CD4-positive, alpha-beta T cell treated with Interleukin-6 for 4 hours (primary cell): ENCODE measurements around the gene B3GNT2.
"Not testable (repeated sequence)": the region's sequence is repeated elsewhere in the genome, so short reads cannot be mapped to it uniquely, and the experiment has no call there.

Experiments used
- DNase-seq: peaks from one replicate; pipeline ENCODE4 v3.0.0-alpha.2; 2020; ENCODE audit warnings: mixed read lengths

B3GNT2 gene

GRCh38 chr2:62195421-62196277 lies at the start of gene B3GNT2:
B3GNT2 (plus strand) TSS chr2:62196115; CDS start chr2:62222221, 26,106 bp downstream.
- peak; percentile 89 for DNase-seq

DNA sequence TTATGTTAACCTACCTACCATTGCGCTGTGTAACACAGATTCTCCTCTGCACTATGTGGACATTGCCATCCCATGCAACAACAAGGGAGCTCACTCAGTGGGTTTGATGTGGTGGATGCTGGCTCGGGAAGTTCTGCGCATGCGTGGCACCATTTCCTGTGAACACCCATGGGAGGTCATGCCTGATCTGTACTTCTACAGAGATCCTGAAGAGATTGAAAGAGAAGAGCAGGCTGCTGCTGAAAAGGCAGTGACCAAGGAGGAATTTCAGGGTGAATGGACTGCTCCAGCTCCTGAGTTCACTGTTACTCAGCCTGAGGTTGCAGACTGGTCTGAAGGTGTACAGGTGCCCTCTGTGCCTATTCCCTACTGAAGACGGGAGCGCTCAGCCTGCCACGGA lies 49.1 kb upstream of the B3GNT2 start:
- DNase-seq, result not testable (repeated sequence)

- DNase-seq, result no peak
Observed at GRCh38 chr2:62147610-62148301, 48.2 kb upstream of the B3GNT2 start.

GRCh38 chr2:62149708-62150107 lies 46.2 kb upstream of the B3GNT2 start:
- no peak for DNase-seq

DNA sequence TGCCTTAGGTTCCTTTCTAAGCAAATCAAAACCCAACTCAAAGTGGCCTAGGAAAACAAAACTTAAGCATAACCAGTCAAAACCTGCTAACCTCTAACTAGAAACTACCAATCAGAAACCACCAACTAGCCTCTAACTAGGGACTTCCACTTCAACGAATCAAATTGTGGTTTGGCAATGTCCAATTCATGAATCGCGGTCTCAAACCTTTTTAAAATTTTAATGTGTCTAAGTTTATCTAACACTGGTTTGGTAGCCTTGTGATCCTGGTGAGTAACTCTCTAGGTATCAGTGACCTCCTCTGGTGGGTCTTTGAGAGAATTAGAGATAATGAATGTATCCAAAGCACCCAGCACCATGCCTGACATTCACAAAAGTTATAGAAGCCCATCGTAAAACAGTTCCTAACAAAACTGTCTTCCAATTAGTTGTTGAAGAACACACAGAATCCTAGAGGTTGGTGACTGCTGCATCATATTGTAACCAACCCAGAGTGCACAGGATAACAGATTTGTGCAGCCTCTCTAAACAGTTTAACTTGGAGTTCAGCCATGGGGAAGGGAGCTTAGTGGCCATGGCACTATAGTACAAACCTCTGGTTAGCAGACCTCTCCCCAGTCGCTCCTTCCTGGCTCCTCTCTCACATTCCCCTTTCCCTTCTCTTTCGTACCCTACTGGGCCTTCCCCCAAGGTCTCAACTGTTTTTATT lies 45.2 kb upstream of the B3GNT2 start:
- DNase-seq, result no peak

DNA sequence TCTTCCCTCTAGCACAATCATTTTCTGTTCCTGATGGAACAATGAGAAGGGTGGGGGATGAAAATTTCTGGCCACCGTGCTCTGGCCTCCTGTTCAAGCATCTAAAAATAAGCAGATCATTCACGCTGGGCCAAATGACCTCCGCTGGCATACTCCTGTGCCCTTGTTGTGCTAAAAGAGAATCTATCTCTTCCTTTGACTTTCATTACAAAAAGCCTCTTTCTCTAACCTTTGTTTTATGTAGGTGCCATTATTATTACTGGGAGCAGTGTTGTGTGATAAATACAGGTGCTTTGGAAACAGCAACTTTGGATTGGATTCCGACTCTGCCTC lies 44.6 kb upstream of the B3GNT2 start:
- DNase-seq, result no peak

DNA sequence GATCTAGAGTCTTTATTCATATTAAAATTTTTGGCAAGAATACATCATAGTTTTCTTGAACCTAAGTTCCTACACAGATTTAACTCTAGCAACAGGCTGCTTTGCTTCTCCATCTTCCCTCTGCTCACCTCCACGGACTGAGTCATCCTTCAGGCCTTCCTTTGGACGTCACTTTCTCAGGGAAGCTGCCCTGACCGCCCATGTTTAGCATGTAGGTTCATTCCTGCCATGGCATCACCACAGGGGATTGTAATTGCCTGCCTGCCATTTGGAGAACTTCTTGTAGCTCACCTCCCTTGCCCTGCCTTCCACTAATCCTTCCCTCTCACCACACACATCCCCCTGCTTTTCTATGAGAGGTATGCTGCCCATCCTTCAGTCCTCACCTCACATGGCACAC lies 43.9 kb upstream of the B3GNT2 start:
- no peak for DNase-seq

DNA sequence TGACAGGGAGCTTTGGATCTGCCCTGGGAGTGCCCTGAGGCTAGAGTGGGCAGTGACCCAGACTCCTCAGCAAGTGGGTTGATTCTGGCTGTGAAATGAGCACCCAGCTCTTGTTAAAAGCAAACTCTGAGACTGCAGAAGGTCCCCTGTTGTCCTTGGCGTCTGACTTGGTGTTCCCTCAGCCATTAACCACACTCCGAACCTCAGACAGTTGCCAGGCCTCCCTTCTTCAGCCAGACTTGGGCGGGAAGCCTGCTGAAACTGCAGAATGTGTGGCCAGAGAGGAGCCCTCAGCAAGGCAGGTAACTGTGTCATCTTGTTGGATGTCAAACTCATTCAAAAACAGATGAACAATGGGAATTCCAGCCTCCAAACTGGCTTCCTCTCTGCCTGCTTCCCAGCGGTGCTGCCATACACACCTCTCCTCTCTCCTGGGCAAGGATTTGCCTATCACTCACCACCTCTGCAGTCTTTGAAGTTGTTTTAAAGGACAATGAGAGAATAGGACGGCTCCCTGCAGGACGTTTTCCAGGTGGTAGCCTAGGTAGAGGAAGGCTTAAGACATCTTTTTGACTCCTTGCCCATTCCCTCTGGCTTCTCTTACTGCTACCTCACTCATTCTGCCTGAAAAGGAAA lies 38.9 kb upstream of the B3GNT2 start:
- DNase-seq, result no peak

DNA sequence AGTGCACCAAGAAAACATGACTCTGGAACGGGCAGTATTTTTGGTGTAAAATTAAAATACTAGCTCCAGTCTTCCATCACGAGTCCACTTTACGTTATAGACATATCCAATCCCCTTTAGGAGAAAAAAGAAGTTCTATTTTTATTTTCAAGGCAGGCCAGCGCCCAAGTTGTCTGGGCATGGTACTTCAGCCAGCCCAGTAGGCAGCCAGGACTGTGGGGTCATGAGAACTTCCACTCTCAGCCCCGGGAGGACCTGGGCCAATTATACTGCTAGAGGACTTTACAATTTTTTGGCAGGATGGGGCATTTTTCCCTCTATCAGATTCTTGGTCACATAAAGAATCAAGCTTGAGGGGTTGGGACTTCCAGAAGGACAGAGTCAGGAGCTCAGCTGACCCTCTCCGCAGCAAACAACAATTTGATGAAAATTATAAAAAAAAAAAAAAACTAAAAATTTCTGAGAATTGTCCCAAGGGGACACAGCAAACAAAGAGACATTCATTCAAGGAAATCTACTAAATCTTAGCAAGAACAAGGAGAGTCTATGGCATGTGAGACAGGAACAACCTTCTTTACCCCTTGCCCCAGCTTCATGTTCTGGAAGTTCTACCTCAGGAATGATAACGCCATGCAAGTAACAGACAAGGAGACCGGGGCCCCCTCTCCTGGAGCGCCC lies 37.3 kb upstream of the B3GNT2 start:
- DNase-seq, result no peak

DNA sequence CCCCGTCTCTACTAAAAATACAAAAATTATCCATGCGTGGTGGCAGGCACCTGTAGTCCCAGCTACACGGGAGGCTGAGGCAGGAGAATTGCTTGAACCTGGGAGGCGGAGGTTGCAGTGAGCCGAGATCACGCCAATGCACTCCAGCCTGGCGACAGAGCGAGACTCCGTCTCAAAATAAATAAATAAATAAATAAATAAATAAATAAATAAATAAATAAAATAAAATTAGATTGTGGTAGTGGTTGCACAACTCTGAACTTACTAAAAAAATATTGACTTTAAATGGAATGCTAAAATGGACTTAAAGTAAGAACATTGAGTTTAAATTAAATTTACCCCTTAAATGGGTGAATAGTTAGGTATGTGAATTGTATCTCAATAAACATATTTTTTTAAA lies 35.2 kb upstream of the B3GNT2 start:
- not testable (repeated sequence) for DNase-seq

- no peak for DNase-seq
Observed at GRCh38 chr2:62163106-62163831, 32.6 kb upstream of the B3GNT2 start.

DNA sequence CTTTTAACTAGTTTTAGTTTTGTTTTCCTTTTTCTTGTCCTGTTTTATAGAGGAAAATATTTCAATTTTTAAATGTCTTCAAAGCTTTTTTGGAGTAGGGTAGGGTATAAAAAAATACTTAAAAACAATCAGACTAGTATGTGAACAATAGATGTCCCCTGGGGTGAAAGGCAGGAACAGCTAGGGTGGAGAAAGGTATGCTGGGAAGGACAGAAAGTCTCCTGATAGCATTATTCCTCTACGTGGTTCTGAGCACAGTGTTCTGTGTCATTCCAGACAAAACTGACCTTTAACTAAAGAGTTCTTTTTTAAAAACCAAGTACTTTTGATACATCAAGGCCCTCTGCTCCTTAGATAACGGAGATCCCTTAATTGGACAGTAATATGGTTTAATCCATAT lies 32.1 kb upstream of the B3GNT2 start:
- no peak for DNase-seq

GRCh38 chr2:62175728-62176127 lies 20.2 kb upstream of the B3GNT2 start:
- DNase-seq, result no peak

- no peak for DNase-seq
Observed at GRCh38 chr2:62176801-62177200, 19.1 kb upstream of the B3GNT2 start.

DNA sequence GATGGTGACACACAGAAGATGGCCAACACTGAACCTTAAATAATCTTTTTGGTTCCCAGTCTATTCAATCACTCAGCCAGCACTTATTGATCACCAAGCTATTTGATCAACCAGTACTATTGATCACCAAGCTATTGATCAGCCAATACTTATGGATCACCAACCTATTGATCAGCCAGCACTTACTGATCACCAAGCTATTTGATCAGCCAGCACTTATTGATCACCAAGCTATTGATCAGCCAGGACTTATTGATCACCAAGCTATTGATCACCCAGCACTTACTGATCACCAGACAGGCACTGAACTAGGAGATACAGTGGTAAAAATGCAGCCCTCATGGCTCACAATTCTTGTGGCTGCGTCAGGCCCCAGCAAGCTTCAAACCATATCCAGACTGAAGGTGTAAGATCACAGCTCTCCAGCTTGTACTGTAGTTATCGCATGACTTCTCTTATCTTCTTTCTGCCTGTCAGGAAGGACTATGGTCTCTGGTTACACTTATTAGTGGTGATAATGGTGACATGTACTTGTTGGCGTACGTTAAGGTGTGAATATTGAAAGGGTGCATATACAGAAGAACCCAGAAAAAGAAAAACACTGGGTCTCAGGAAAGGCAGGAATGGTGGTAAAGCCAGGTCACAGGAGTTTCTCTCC lies 18.4 kb upstream of the B3GNT2 start:
- DNase-seq, result no peak

DNA sequence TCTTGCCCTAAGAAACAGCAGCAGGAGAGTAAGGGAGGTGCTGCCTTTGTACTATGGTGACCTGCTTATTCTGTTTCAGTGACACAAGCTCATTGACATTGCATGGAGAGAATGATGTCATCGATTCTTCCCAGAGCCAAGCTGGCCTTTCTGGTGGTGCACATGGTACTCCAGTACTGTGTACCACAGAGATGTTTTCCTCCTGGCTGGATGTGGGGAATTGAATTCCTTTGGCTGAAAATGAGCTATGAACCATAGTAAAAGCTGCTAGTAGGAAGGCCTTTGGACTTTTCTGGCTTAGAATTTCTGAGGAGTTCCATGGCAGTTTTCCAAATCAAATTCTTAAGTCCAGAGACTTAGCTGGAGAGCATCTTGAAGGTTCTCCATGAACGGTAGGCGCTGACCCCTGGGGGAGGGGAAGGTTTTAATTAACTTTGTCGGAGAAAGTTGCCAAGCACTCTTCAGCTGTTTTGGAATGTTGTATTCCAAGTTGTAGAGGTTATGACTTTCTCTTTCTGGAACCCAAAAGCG lies 17.1 kb upstream of the B3GNT2 start:
- DNase-seq, result no peak

DNA sequence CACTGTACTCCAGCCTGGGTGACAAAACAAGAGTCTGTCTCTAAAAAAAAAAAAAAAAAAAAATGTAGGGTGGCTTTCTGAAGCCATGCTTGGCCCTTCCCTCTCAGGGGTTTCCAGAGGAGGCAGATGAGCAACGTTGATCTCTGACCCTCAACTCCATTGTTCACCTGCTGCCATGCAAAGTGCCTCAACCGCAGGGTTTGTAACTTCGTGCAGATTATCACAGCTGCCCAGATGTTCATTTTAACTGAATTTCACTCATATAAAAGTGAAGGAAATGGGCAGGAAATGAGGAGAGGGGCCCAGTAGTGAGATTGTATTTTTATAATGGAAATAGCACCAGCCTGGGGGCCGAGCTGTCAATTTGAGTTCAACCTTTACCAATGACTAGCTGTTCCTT lies 14.9 kb upstream of the B3GNT2 start:
- DNase-seq, result no peak

- DNase-seq, result no peak
Observed at GRCh38 chr2:62181843-62182242, 14.1 kb upstream of the B3GNT2 start.

DNA sequence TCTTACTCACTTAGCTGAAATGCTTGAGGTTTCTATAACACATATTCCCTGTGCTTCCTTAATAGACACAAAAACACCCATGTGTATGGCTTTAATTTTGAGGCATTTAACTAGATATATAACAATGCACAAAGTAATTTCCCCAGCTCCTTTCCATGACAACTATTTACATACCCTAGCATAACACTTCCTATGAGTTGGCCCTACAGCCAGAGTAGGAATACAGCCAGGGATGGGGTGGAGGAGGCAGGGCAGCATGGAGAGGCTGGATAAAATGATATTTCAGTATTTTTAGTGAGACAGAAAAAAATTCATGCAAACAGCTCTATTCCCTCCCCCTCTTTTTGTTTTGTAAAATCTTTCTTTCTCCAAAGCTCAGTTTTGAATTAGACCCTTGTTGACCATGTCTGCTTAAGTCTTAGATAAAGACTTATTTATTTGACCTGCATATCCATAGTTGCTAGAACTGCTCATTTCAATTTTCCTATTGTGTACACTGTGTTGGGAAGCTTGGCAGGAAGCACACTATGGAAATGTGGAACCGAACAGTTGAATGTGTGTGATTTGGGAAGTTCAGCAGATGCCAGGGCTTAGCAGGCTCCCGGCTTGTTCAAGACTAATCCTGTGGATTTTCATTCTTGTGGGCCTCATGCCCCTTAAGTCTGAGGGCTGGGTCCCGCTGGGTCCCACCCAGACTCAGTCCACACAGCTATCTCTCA lies 11.2 kb upstream of the B3GNT2 start:
- no peak for DNase-seq

GRCh38 chr2:62185475-62186155 lies 10.3 kb upstream of the B3GNT2 start:
- DNase-seq, result no peak
